Sigmoid colon (tissue), 3 donors: ENCODE results near the gene NR1H2.

Source experiments
- POLR2A ChIP-seq, 2 donors: fragments of 450-650 bp; IDR thresholded peaks; one replicate each; pipeline ENCODE4 v1.6.1; 2016; ENCODE audit warnings: antibody characterized with exemption in 2 of 2, mild to moderate bottlenecking in 2 of 2, moderate library complexity in 2 of 2
- TF ChIP-seq, protein P1 (sequence below), 4 experiments: fragments of 450-650 bp in 3 of 4; fragments of 200-600 bp in 1 of 4; IDR thresholded peaks; one replicate each; pipeline ENCODE4 v1.5.1; 2016 to 2019; ENCODE audit warnings: antibody characterized with exemption in 4 of 4, mild to moderate bottlenecking in 3 of 4, moderate library complexity in 2 of 4

DNA sequence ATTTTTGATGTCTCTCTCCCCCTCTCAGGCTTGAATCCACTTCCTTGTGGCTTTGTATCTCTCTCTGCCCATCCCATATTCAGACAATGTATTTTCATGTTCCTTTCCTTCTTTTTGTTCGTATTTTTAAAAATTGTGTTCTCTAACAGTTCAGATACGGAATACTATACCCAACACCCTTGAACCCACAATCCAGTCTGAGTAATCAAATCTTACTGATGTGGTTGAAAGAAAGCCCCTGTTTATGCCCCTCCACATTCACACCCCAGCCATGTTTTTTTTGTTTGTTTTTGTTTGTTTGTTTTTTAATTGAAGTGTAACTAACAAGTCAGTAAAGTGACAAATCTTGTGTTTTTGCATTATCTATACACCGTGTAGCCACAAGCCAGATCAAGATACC, 43.9 kb downstream of the NR1H2 start:
- no peak for TF ChIP-seq POLR2A (IDR thresholded peaks at IDR 0.05)
- TF ChIP-seq, protein P1, sequence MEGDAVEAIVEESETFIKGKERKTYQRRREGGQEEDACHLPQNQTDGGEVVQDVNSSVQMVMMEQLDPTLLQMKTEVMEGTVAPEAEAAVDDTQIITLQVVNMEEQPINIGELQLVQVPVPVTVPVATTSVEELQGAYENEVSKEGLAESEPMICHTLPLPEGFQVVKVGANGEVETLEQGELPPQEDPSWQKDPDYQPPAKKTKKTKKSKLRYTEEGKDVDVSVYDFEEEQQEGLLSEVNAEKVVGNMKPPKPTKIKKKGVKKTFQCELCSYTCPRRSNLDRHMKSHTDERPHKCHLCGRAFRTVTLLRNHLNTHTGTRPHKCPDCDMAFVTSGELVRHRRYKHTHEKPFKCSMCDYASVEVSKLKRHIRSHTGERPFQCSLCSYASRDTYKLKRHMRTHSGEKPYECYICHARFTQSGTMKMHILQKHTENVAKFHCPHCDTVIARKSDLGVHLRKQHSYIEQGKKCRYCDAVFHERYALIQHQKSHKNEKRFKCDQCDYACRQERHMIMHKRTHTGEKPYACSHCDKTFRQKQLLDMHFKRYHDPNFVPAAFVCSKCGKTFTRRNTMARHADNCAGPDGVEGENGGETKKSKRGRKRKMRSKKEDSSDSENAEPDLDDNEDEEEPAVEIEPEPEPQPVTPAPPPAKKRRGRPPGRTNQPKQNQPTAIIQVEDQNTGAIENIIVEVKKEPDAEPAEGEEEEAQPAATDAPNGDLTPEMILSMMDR (IDR thresholded peaks at IDR 0.05) = no peak
